C4-2B (cell line): ENCODE results near the gene PLEKHM2.

Experiments
- ZFX ChIP-seq: fragments of 450-650 bp; IDR thresholded peaks from 2 replicates; pipeline ENCODE4 v1.6.1; 2017
- TF ChIP-seq, protein P1 (sequence below): fragments of 450-650 bp; conservative IDR thresholded peaks from 2 replicates; pipeline ENCODE4 v1.5.1; 2017; ENCODE audit warnings: mild to moderate bottlenecking

DNA sequence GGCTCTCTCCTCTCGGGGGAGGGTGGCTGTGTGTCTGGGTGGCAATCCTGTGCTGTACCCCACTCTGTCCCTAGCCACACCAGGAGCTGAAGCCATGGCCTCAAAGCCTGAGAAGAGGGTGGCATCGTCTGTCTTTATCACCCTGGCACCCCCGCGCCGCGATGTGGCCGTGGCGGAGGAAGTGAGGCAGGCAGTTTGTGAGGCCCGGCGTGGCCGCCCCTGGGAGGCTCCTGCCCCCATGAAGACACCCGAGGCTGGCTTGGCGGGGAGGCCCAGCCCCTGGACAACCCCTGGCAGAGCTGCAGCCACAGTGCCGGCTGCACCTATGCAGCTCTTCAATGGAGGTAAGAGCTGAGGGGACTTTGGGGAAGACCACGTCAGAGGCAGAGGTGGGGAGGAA is 80.8 kb downstream of the PLEKHM2 start:
- TF ChIP-seq, protein P1, sequence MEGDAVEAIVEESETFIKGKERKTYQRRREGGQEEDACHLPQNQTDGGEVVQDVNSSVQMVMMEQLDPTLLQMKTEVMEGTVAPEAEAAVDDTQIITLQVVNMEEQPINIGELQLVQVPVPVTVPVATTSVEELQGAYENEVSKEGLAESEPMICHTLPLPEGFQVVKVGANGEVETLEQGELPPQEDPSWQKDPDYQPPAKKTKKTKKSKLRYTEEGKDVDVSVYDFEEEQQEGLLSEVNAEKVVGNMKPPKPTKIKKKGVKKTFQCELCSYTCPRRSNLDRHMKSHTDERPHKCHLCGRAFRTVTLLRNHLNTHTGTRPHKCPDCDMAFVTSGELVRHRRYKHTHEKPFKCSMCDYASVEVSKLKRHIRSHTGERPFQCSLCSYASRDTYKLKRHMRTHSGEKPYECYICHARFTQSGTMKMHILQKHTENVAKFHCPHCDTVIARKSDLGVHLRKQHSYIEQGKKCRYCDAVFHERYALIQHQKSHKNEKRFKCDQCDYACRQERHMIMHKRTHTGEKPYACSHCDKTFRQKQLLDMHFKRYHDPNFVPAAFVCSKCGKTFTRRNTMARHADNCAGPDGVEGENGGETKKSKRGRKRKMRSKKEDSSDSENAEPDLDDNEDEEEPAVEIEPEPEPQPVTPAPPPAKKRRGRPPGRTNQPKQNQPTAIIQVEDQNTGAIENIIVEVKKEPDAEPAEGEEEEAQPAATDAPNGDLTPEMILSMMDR, result no peak
- TF ChIP-seq ZFX, result no peak
